ENCODE data around the gene RAB40B. TPM values are rescaled to one million over a fixed set of nuclear protein-coding genes. Genes with fewer than 3 reads are reported as not detected.

RAB40B gene
- total and polyA plus RNA-seq, 2 experiments from 2014 or later: 20.0 to 27.8 TPM

- H3K27me3 ChIP-seq: no peaks in the 10 kb centered on the region
- DNase-seq (ENCODE audit: low spot score): no peak
- no peaks in the 10 kb centered on the region for H4K20me1 ChIP-seq (ENCODE audit: insufficient read depth, poor library complexity, severe bottlenecking)
- H3K9me3 ChIP-seq (ENCODE audit: low read depth): no peaks in the 10 kb centered on the region
- no peak overlapping the region for H3K4me3 ChIP-seq
- TF ChIP-seq EZH2phosphoT487 (IDR thresholded peaks at IDR 0.05; ENCODE audit: low read depth, severe bottlenecking, unreplicated experiment): no peak
- TF ChIP-seq CTCF (IDR thresholded peaks at IDR 0.05; ENCODE audit: poor library complexity): no peak
- H3K4me1 ChIP-seq (ENCODE audit: insufficient read depth): peaks cover 3% of the 10 kb centered on the region
- no peaks in the 10 kb centered on the region for H3K36me3 ChIP-seq (replicated peaks; ENCODE audit: insufficient read depth, low read depth)
- H2AFZ ChIP-seq: no peak overlapping the region
- H3K9me2 ChIP-seq (replicated peaks; ENCODE audit: insufficient read depth): no peaks in the 10 kb centered on the region
- no peak overlapping the region for H3K27ac ChIP-seq
- H3K4me2 ChIP-seq: no peak overlapping the region
- no peaks in the 10 kb centered on the region for H3K79me2 ChIP-seq
- 94% methylated on average over 36 of the region's 36 CpGs for WGBS (ENCODE audit: low lambda C conversion rate, missing lambda C conversion rate)
Observed at GRCh38 chr17:82658796-82659452, 39.6 kb downstream of the RAB40B start.

GRCh38 chr17:82658331-82658730 lies 40.2 kb downstream of the RAB40B start:
- H3K4me3 ChIP-seq: no peak overlapping the region
- H3K27me3 ChIP-seq: no peaks in the 10 kb centered on the region
- no peak overlapping the region for H3K4me2 ChIP-seq
- no peak overlapping the region for H3K27ac ChIP-seq
- no peak for TF ChIP-seq CTCF (IDR thresholded peaks at IDR 0.05; ENCODE audit: poor library complexity)
- TF ChIP-seq EZH2 (IDR thresholded peaks at IDR 0.05; ENCODE audit: borderline replicate concordance): no peak
- TF ChIP-seq EZH2phosphoT487 (IDR thresholded peaks at IDR 0.05; ENCODE audit: low read depth, severe bottlenecking, unreplicated experiment): no peak
- no peaks in the 10 kb centered on the region for H3K79me2 ChIP-seq
- 97% methylated on average over 23 of the region's 23 CpGs for WGBS (ENCODE audit: low lambda C conversion rate, missing lambda C conversion rate)
- no peak overlapping the region for H2AFZ ChIP-seq
- H3K9me3 ChIP-seq (ENCODE audit: low read depth): no peaks in the 10 kb centered on the region
- no peak for DNase-seq (ENCODE audit: low spot score)
- H3K36me3 ChIP-seq (replicated peaks; ENCODE audit: insufficient read depth, low read depth): no peaks in the 10 kb centered on the region
- H3K9me2 ChIP-seq (replicated peaks; ENCODE audit: insufficient read depth): no peaks in the 10 kb centered on the region
- H3K4me1 ChIP-seq (ENCODE audit: insufficient read depth): peaks cover 3% of the 10 kb centered on the region
- H4K20me1 ChIP-seq (ENCODE audit: insufficient read depth, poor library complexity, severe bottlenecking): no peaks in the 10 kb centered on the region

GRCh38 chr17:82657926-82658325 lies 40.6 kb downstream of the RAB40B start:
- no peak for DNase-seq (ENCODE audit: low spot score)
- Histone ChIP-seq H3K27me3 (no peaks in the 10 kb centered on the region), H3K4me3 (no peak overlapping the region), H3K9me2 (replicated peaks; ENCODE audit: insufficient read depth) (no peaks in the 10 kb centered on the region), H3K4me1 (ENCODE audit: insufficient read depth) (peaks cover 3% of the 10 kb centered on the region), H3K36me3 (replicated peaks; ENCODE audit: insufficient read depth, low read depth) (no peaks in the 10 kb centered on the region), H3K4me2 (no peak overlapping the region), H4K20me1 (ENCODE audit: insufficient read depth, poor library complexity, severe bottlenecking) (no peaks in the 10 kb centered on the region), H3K9me3 (ENCODE audit: low read depth) (no peaks in the 10 kb centered on the region), H3K79me2 (no peaks in the 10 kb centered on the region), H2AFZ (no peak overlapping the region), H3K27ac (no peak overlapping the region)
- 97% methylated on average over 17 of the region's 19 CpGs for WGBS (ENCODE audit: low lambda C conversion rate, missing lambda C conversion rate)
- no peak for TF ChIP-seq EZH2phosphoT487 (IDR thresholded peaks at IDR 0.05; ENCODE audit: low read depth, severe bottlenecking, unreplicated experiment)
- no peak for TF ChIP-seq CTCF (IDR thresholded peaks at IDR 0.05; ENCODE audit: poor library complexity)
- no peak for TF ChIP-seq EZH2 (IDR thresholded peaks at IDR 0.05; ENCODE audit: borderline replicate concordance)

All from hepatocyte (in vitro differentiated cells).